Measurements from ENCODE around the gene BTAF1. TPM values are rescaled to one million over a fixed set of nuclear protein-coding genes. Genes with fewer than 3 reads are reported as not detected.
A peak's percentile ranks its signal among the peaks of the same experiment; 100 is the strongest.

The BTAF1 gene
- total and polyA plus RNA-seq, 2 experiments from 2014 or later, result 30.4 to 55.7 TPM

DNA sequence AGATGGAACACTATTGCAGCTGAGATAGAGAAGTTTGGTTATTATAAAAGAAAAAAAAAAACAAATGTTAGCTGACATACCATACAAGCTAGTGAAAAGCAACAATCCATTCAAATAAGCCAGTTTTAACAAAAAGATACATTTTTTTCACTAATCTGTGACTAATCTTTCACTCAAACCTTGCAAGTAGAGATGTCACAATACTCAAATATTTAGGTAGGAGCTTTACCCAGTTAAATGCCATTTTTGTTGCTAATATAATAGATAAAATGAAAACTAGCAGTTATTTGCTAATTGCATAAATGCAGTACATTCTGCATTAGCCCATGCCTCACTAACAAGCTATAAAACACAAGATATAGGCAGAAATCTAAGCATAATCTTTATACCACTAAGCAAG, 123.6 kb downstream of the BTAF1 start:
- Mint-ChIP-seq H3K36me3 (ENCODE audit: low read depth) (no peaks in the 10 kb centered on the region), H3K27ac (no peak overlapping the region), H3K4me1 (peaks cover 15% of the 10 kb centered on the region), H3K4me3 (no peak overlapping the region), H3K9me3 (no peaks in the 10 kb centered on the region; the same call in 2 of the 3 replicates), H3K27me3 (ENCODE audit: insufficient read depth, low read depth, poor library complexity) (peaks cover 2% of the 10 kb centered on the region)
- H3K4me3 ChIP-seq, result no peak overlapping the region
- H3F3A ChIP-seq (replicated peaks; ENCODE audit: low read depth), result no peaks in the 10 kb centered on the region
- DNase-seq (ENCODE audit: low spot score) (no peak), ATAC-seq (no peak)
- H4K20me1 ChIP-seq (replicated peaks; ENCODE audit: insufficient read depth), result no peaks in the 10 kb centered on the region; the same call in 1 of the 2 replicates
- TF ChIP-seq EZH2phosphoT487 (IDR thresholded peaks at IDR 0.05; ENCODE audit: unreplicated experiment) (no peak), ZNF114 (CRISPR knock-in tag; IDR thresholded peaks at IDR 0.05) (no peak), STAT1 (IDR thresholded peaks at IDR 0.05; ENCODE audit: unreplicated experiment) (no peak), ZNF331 (CRISPR knock-in tag; IDR thresholded peaks at IDR 0.05; ENCODE audit: low read depth) (no peak), CREB1 (CRISPR knock-in tag; IDR thresholded peaks at IDR 0.05; ENCODE audit: low read depth) (no peak), JUNB (IDR thresholded peaks at IDR 0.05; ENCODE audit: unreplicated experiment) (no peak)
- TF ChIP-seq, protein P1, sequence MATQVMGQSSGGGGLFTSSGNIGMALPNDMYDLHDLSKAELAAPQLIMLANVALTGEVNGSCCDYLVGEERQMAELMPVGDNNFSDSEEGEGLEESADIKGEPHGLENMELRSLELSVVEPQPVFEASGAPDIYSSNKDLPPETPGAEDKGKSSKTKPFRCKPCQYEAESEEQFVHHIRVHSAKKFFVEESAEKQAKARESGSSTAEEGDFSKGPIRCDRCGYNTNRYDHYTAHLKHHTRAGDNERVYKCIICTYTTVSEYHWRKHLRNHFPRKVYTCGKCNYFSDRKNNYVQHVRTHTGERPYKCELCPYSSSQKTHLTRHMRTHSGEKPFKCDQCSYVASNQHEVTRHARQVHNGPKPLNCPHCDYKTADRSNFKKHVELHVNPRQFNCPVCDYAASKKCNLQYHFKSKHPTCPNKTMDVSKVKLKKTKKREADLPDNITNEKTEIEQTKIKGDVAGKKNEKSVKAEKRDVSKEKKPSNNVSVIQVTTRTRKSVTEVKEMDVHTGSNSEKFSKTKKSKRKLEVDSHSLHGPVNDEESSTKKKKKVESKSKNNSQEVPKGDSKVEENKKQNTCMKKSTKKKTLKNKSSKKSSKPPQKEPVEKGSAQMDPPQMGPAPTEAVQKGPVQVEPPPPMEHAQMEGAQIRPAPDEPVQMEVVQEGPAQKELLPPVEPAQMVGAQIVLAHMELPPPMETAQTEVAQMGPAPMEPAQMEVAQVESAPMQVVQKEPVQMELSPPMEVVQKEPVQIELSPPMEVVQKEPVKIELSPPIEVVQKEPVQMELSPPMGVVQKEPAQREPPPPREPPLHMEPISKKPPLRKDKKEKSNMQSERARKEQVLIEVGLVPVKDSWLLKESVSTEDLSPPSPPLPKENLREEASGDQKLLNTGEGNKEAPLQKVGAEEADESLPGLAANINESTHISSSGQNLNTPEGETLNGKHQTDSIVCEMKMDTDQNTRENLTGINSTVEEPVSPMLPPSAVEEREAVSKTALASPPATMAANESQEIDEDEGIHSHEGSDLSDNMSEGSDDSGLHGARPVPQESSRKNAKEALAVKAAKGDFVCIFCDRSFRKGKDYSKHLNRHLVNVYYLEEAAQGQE (IDR thresholded peaks at IDR 0.05; ENCODE audit: unreplicated experiment), result no peak
- TF ChIP-seq, protein P2, sequence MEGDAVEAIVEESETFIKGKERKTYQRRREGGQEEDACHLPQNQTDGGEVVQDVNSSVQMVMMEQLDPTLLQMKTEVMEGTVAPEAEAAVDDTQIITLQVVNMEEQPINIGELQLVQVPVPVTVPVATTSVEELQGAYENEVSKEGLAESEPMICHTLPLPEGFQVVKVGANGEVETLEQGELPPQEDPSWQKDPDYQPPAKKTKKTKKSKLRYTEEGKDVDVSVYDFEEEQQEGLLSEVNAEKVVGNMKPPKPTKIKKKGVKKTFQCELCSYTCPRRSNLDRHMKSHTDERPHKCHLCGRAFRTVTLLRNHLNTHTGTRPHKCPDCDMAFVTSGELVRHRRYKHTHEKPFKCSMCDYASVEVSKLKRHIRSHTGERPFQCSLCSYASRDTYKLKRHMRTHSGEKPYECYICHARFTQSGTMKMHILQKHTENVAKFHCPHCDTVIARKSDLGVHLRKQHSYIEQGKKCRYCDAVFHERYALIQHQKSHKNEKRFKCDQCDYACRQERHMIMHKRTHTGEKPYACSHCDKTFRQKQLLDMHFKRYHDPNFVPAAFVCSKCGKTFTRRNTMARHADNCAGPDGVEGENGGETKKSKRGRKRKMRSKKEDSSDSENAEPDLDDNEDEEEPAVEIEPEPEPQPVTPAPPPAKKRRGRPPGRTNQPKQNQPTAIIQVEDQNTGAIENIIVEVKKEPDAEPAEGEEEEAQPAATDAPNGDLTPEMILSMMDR (conservative IDR thresholded peaks at IDR 0.05; ENCODE audit: low read depth in 2 of 2), result no peak
- H2AFZ ChIP-seq, result no peak overlapping the region
- no peaks in the 10 kb centered on the region for H3K79me2 ChIP-seq (replicated peaks; ENCODE audit: insufficient read depth)
- no peak overlapping the region for H3K27ac ChIP-seq (ENCODE audit: low read depth)
- no peaks in the 10 kb centered on the region for H3K36me3 ChIP-seq (ENCODE audit: insufficient read depth)
- H3K9me2 ChIP-seq (ENCODE audit: insufficient read depth), result no peaks in the 10 kb centered on the region
- peaks cover 11% of the 10 kb centered on the region; the same call in 1 of the 2 replicates for H3K4me1 ChIP-seq (ENCODE audit: insufficient read depth)
- H3K4me2 ChIP-seq, result no peak overlapping the region
- H3K27me3 ChIP-seq (ENCODE audit: insufficient read depth), result peaks cover 16% of the 10 kb centered on the region; the same call in 1 of the 2 replicates

DNA sequence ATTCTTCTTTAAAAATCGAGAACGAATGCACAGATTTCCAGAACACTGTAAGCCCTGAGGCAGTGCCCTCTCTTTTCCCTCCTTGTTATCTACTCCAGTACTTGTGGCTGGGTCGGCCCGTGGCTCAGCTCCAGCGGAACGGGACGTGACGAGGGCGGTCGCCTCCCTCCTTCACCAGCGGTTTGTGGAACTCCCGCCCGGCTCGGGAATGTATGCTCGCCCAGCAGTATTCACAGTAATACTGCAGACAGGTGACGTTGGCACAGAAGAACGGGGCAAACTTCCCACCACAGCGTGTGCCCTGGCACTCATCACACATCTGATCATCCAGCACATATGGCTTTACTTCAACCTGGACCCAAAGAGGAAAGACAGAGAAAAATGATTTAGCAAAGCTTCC, 128.5 kb downstream of the BTAF1 start:
- no peaks in the 10 kb centered on the region; the same call in 1 of the 2 replicates for H4K20me1 ChIP-seq (replicated peaks; ENCODE audit: insufficient read depth)
- H3F3A ChIP-seq (replicated peaks; ENCODE audit: low read depth), result no peaks in the 10 kb centered on the region
- H3K9me2 ChIP-seq (ENCODE audit: insufficient read depth), result no peaks in the 10 kb centered on the region
- H3K4me1 Mint-ChIP-seq, result peaks cover 3% of the 10 kb centered on the region
- no peak overlapping the region for H3K27ac ChIP-seq (ENCODE audit: low read depth)
- no peak overlapping the region for H3K27ac Mint-ChIP-seq
- H3K4me2 ChIP-seq, result no peak overlapping the region
- no peaks in the 10 kb centered on the region for H3K27me3 ChIP-seq (ENCODE audit: insufficient read depth)
- no peaks in the 10 kb centered on the region for H3K36me3 ChIP-seq (ENCODE audit: insufficient read depth)
- DNase-seq (ENCODE audit: low spot score) (no peak), ATAC-seq (peak; percentile 30; the same call in 2 of the 3 replicates)
- no peak overlapping the region for H3K4me3 ChIP-seq
- H3K79me2 ChIP-seq (replicated peaks; ENCODE audit: insufficient read depth), result no peaks in the 10 kb centered on the region
- no peaks in the 10 kb centered on the region for H3K4me1 ChIP-seq (ENCODE audit: insufficient read depth)
- no peaks in the 10 kb centered on the region; the same call in 2 of the 3 replicates for H3K9me3 Mint-ChIP-seq
- no peak overlapping the region for H3K4me3 Mint-ChIP-seq
- no peak overlapping the region for H2AFZ ChIP-seq
- no peaks in the 10 kb centered on the region for H3K36me3 Mint-ChIP-seq (ENCODE audit: low read depth)
- H3K27me3 Mint-ChIP-seq (ENCODE audit: insufficient read depth, low read depth, poor library complexity), result peaks cover 4% of the 10 kb centered on the region
- TF ChIP-seq POLR2AphosphoS5 (IDR thresholded peaks at IDR 0.05; ENCODE audit: low read depth) (no peak), ZNF114 (CRISPR knock-in tag; IDR thresholded peaks at IDR 0.05) (no peak), NANOG (IDR thresholded peaks at IDR 0.05; ENCODE audit: borderline replicate concordance) (no peak), EZH2 (IDR thresholded peaks at IDR 0.05; ENCODE audit: low read depth, unreplicated experiment) (no peak)
- TF ChIP-seq, protein P3, sequence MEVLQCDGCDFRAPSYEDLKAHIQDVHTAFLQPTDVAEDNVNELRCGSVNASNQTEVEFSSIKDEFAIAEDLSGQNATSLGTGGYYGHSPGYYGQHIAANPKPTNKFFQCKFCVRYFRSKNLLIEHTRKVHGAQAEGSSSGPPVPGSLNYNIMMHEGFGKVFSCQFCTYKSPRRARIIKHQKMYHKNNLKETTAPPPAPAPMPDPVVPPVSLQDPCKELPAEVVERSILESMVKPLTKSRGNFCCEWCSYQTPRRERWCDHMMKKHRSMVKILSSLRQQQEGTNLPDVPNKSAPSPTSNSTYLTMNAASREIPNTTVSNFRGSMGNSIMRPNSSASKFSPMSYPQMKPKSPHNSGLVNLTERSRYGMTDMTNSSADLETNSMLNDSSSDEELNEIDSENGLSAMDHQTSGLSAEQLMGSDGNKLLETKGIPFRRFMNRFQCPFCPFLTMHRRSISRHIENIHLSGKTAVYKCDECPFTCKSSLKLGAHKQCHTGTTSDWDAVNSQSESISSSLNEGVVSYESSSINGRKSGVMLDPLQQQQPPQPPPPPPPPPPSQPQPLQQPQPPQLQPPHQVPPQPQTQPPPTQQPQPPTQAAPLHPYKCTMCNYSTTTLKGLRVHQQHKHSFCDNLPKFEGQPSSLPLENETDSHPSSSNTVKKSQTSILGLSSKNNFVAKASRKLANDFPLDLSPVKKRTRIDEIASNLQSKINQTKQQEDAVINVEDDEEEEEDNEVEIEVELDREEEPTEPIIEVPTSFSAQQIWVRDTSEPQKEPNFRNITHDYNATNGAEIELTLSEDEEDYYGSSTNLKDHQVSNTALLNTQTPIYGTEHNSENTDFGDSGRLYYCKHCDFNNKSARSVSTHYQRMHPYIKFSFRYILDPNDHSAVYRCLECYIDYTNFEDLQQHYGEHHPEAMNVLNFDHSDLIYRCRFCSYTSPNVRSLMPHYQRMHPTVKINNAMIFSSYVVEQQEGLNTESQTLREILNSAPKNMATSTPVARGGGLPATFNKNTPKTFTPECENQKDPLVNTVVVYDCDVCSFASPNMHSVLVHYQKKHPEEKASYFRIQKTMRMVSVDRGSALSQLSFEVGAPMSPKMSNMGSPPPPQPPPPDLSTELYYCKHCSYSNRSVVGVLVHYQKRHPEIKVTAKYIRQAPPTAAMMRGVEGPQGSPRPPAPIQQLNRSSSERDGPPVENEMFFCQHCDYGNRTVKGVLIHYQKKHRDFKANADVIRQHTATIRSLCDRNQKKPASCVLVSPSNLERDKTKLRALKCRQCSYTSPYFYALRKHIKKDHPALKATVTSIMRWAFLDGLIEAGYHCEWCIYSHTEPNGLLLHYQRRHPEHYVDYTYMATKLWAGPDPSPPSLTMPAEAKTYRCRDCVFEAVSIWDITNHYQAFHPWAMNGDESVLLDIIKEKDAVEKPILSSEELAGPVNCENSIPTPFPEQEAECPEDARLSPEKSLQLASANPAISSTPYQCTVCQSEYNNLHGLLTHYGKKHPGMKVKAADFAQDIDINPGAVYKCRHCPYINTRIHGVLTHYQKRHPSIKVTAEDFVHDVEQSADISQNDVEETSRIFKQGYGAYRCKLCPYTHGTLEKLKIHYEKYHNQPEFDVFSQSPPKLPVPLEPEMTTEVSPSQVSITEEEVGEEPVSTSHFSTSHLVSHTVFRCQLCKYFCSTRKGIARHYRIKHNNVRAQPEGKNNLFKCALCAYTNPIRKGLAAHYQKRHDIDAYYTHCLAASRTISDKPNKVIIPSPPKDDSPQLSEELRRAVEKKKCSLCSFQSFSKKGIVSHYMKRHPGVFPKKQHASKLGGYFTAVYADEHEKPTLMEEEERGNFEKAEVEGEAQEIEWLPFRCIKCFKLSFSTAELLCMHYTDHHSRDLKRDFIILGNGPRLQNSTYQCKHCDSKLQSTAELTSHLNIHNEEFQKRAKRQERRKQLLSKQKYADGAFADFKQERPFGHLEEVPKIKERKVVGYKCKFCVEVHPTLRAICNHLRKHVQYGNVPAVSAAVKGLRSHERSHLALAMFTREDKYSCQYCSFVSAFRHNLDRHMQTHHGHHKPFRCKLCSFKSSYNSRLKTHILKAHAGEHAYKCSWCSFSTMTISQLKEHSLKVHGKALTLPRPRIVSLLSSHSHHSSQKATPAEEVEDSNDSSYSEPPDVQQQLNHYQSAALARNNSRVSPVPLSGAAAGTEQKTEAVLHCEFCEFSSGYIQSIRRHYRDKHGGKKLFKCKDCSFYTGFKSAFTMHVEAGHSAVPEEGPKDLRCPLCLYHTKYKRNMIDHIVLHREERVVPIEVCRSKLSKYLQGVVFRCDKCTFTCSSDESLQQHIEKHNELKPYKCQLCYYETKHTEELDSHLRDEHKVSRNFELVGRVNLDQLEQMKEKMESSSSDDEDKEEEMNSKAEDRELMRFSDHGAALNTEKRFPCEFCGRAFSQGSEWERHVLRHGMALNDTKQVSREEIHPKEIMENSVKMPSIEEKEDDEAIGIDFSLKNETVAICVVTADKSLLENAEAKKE (CRISPR knock-in tag; IDR thresholded peaks at IDR 0.05), result no peak

All from GM23338 (cell line).